Endothelial cell (in vitro differentiated cells): ENCODE measurements around the gene KLK14. TPM values are rescaled to one million over a fixed set of nuclear protein-coding genes. Genes with fewer than 3 reads are reported as not detected.

Experiments
- DNase-seq: peaks from one replicate; pipeline ENCODE4 v3.0.0; 2021; ENCODE audit warnings: low spot score
- H3K27ac Mint-ChIP-seq: one replicate; pipeline ENCODE4 v1.8.0; 2021; ENCODE audit warnings: mixed read lengths, inconsistent platforms; ENCODE audit not compliant: unreplicated experiment
- H3K27me3 Mint-ChIP-seq: one replicate; pipeline ENCODE4 v1.8.0; 2021; ENCODE audit warnings: mild to moderate bottlenecking, moderate library complexity, mixed read lengths, inconsistent platforms; ENCODE audit not compliant: unreplicated experiment
- H3K36me3 Mint-ChIP-seq: one replicate; pipeline ENCODE4 v1.8.0; 2021; ENCODE audit warnings: mild to moderate bottlenecking, low read depth, mixed read lengths, inconsistent platforms; ENCODE audit not compliant: unreplicated experiment
- H3K4me1 Mint-ChIP-seq: one replicate; pipeline ENCODE4 v1.8.0; 2021; ENCODE audit warnings: mild to moderate bottlenecking, mixed read lengths, inconsistent platforms; ENCODE audit not compliant: unreplicated experiment
- H3K4me3 Mint-ChIP-seq: one replicate; pipeline ENCODE4 v1.8.0; 2021; ENCODE audit warnings: mild to moderate bottlenecking, mixed read lengths, inconsistent platforms; ENCODE audit not compliant: unreplicated experiment
- H3K9me3 Mint-ChIP-seq: one replicate; pipeline ENCODE4 v1.8.0; 2021; ENCODE audit warnings: mixed read lengths, inconsistent platforms; ENCODE audit not compliant: unreplicated experiment
- long read RNA-seq: library from polyadenylated mRNA; unstranded; transcript quantifications from one replicate; pipeline ENCODE4 v2.0.0, GENCODE V29; 2020; ENCODE audit not compliant: unreplicated experiment
- total RNA-seq: library from RNA; stranded (reverse); fragmentation: NEBNext Ultra II Directional; extraction: Animal tissue kit (Norgen Biotek cat#: 25700); gene quantifications from one replicate; pipeline ENCODE4 v1.2.1, GENCODE V29; 2021; ENCODE audit not compliant: unreplicated experiment
- TF ChIP-seq, protein P1 (sequence below): fragments of 200-600 bp; sonication (generic); IDR thresholded peaks from one replicate; pipeline ENCODE4 v1.5.0; 2021; ENCODE audit warnings: antibody characterized with exemption; ENCODE audit not compliant: unreplicated experiment

The KLK14 gene, protein sequence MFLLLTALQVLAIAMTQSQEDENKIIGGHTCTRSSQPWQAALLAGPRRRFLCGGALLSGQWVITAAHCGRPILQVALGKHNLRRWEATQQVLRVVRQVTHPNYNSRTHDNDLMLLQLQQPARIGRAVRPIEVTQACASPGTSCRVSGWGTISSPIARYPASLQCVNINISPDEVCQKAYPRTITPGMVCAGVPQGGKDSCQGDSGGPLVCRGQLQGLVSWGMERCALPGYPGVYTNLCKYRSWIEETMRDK
- total RNA-seq = not detected
- long read RNA-seq = 0 reads

DNA sequence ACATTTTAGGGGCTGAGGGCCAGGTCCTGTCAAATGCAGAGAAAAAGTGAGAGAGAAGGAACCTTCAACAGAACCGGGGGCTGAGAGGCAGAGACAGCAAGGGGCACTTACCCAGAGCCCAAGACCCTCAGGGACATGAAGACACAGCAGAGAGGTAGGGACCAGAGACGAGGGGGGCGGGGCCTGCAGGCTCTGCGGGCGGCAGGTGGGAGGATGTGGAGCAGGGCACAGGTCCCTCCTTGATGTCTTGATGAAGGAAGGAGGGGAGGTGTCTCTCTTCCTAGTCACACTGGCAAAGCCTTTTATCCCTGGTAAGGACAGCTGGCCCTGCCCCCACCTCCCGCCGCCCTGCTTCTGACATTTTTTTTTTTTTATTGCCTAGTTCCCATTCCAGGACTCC, at the start of gene KLK14:
KLK14 (minus strand) TSS at position 277 of the 400 bp plus-strand sequence; CDS start at position 4, 273 bp downstream.
- H3K36me3 Mint-ChIP-seq = no peaks in the 10 kb centered on the region
- H3K4me1 Mint-ChIP-seq = no peaks in the 10 kb centered on the region
- TF ChIP-seq, protein P1, sequence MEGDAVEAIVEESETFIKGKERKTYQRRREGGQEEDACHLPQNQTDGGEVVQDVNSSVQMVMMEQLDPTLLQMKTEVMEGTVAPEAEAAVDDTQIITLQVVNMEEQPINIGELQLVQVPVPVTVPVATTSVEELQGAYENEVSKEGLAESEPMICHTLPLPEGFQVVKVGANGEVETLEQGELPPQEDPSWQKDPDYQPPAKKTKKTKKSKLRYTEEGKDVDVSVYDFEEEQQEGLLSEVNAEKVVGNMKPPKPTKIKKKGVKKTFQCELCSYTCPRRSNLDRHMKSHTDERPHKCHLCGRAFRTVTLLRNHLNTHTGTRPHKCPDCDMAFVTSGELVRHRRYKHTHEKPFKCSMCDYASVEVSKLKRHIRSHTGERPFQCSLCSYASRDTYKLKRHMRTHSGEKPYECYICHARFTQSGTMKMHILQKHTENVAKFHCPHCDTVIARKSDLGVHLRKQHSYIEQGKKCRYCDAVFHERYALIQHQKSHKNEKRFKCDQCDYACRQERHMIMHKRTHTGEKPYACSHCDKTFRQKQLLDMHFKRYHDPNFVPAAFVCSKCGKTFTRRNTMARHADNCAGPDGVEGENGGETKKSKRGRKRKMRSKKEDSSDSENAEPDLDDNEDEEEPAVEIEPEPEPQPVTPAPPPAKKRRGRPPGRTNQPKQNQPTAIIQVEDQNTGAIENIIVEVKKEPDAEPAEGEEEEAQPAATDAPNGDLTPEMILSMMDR = no peak
- no peaks in the 10 kb centered on the region for H3K9me3 Mint-ChIP-seq
- H3K27me3 Mint-ChIP-seq = peaks cover 11% of the 10 kb centered on the region
- no peak for DNase-seq
- peak within 1 kb of the TSS; percentile 70 for H3K4me3 Mint-ChIP-seq
- H3K27ac Mint-ChIP-seq = no peak within 1 kb of the TSS

DNA sequence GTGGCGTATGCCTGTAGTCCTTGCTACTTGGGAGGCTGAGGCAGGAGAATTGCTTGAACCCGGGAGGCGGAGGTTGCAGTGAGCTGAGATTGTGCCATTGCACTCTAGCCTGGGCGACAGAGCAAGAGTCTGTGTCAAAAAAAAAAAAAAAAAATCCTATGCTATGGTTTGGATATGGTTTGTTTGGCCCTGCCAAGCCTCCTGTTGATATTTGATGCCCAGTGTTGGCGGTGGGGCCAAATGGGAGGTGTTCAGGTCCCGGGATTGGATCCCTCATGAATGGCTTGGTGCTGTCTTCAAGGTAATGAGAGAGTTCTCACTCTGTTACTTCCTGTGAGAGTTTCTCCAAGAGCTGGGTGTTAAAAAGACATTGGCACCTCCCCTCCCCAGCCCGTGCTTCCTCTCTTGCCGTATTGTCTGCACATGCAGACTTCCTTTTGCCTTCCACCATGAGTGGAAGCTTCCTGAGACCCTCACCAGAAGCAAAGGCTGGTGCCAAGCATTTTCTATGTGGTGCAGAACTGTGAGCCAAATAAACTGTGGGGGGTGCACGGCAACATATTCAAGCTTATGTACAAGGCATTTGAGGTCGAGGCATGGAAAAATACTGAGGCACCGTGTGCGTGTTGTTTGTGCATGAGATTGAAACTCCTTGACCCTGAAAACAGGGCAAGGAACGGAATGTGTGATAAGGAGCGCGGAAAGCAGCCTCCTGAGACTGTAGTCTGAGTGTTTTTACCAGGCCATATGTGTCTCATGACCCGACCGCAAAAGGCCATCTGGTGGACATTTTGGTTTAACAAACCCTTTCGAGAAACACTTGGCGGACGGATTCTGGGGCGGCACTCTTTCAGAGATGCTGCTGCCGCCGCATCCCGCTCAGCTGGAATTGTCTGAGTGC, 49.3 kb upstream of the KLK14 start:
- H3K36me3 Mint-ChIP-seq = peaks cover 3% of the 10 kb centered on the region
- no peaks in the 10 kb centered on the region for H3K9me3 Mint-ChIP-seq
- TF ChIP-seq, protein P1 = no peak
- DNase-seq = no peak
- H3K4me1 Mint-ChIP-seq = peaks cover 41% of the 10 kb centered on the region
- no peak overlapping the region for H3K27ac Mint-ChIP-seq
- H3K27me3 Mint-ChIP-seq = peaks cover 4% of the 10 kb centered on the region
- no peak overlapping the region for H3K4me3 Mint-ChIP-seq

DNA sequence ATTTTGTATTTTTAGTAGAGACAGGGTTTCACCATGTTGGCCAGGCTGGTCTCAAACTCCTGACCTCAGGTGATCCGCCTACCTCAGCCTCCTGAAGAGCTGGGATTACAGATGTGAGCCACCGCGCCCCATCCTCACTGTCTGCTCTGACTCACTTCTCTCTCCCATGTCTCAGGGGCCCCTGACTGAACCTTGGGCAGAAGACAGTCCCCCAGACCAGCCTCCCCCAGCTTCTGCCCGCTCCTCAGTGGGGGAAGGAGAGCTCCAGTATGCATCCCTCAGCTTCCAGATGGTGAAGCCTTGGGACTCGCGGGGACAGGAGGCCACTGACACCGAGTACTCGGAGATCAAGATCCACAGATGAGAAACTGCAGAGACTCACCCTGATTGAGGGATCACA, 47.0 kb upstream of the KLK14 start:
- TF ChIP-seq, protein P1 = no peak
- Mint-ChIP-seq H3K36me3 (no peaks in the 10 kb centered on the region), H3K27me3 (peaks cover 4% of the 10 kb centered on the region), H3K9me3 (no peaks in the 10 kb centered on the region), H3K27ac (peak overlapping the region; percentile 37), H3K4me3 (no peak overlapping the region), H3K4me1 (peaks cover 46% of the 10 kb centered on the region)
- no peak for DNase-seq

DNA sequence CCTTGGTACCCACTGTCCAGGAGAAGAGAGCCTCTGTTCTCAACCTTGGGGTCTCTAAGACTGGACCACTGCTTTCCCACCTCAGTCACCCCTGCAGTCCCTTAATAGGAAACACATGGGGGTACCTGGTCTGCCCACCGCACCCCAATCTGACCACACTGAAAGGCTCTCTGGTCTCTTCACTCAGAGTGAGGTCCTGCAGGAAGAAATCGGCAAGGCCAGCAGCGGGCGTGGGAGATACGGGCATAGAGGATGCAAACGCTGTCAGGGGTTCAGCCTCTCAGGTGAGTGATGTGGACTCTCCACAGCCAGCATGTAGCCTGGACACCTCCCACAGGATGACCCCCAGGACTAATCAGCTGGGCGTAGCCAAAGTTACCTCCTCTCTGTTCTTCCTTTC, 45.5 kb upstream of the KLK14 start:
- H3K4me1 Mint-ChIP-seq = peaks cover 55% of the 10 kb centered on the region
- H3K4me3 Mint-ChIP-seq = no peak overlapping the region
- DNase-seq = no peak
- H3K27ac Mint-ChIP-seq = peak overlapping the region; percentile 86
- peaks cover 7% of the 10 kb centered on the region for H3K27me3 Mint-ChIP-seq
- TF ChIP-seq, protein P1 = no peak
- no peaks in the 10 kb centered on the region for H3K9me3 Mint-ChIP-seq
- no peaks in the 10 kb centered on the region for H3K36me3 Mint-ChIP-seq
